ENCODE data around the gene NEURL2.

- TF ChIP-seq CSDC2 (CRISPR knock-in tag; IDR thresholded peaks at IDR 0.05) (no peak), PATZ1 (CRISPR knock-in tag; IDR thresholded peaks at IDR 0.05; ENCODE audit: borderline replicate concordance) (no peak), ZNF8 (CRISPR knock-in tag; IDR thresholded peaks at IDR 0.05) (no peak), SNAI2 (CRISPR knock-in tag; IDR thresholded peaks at IDR 0.05) (no peak), ZFP3 (CRISPR knock-in tag; IDR thresholded peaks at IDR 0.05) (no peak), ISL1 (CRISPR knock-in tag; IDR thresholded peaks at IDR 0.05) (no peak), RARB (CRISPR knock-in tag; IDR thresholded peaks at IDR 0.05) (no peak), GLIS3 (CRISPR knock-in tag; IDR thresholded peaks at IDR 0.05) (no peak), PPARA (CRISPR knock-in tag; IDR thresholded peaks at IDR 0.05; ENCODE audit: borderline replicate concordance) (no peak), BACH2 (CRISPR knock-in tag; IDR thresholded peaks at IDR 0.05; ENCODE audit: borderline replicate concordance) (no peak), ZNF70 (CRISPR knock-in tag; IDR thresholded peaks at IDR 0.05) (no peak), ZC3H10 (CRISPR knock-in tag; IDR thresholded peaks at IDR 0.05) (no peak), ZNF565 (CRISPR knock-in tag; conservative IDR thresholded peaks at IDR 0.05; ENCODE audit: low read depth) (no peak), ZFP30 (CRISPR knock-in tag; IDR thresholded peaks at IDR 0.05) (no peak)
Observed at GRCh38 chr20:45937765-45938164, 46.8 kb upstream of the NEURL2 start.

Data from SK-N-SH treated with all-trans-retinoic acid at 6 μM for 48 hours (cell line).